SK-N-SH (cell line): ENCODE measurements around the gene ROPN1B. TPM values are rescaled to one million over a fixed set of nuclear protein-coding genes. Genes with fewer than 3 reads are reported as not detected.

Experiments
- CTCF ChIA-PET: fragments of 300-600, 350-600 bp; formaldehyde crosslinking; extraction: SDS; loops from one replicate; lab custom pipeline; 2021; lab: Yijun Ruan, JAX
- POLR2A ChIA-PET: fragments of 350-600 bp; sonication (Branson Sonifier 250); formaldehyde crosslinking; extraction: SDS; loops from one replicate; lab custom pipeline; 2020; ENCODE audit warnings: antibody characterized with exemption, inconsistent platforms; lab: Yijun Ruan, JAX
- DNase-seq: peaks from one replicate; pipeline ENCODE4 v3.0.0; 2012
- H2AFZ ChIP-seq: fragments of 200-600 bp; sonication (generic); 2 replicates; pipeline ENCODE4 v1.8.1; 2016; ENCODE audit warnings: antibody characterized with exemption, mild to moderate bottlenecking, low read depth
- H3F3A ChIP-seq: fragments of 200-600 bp; sonication (generic); replicated peaks from 2 replicates; pipeline ENCODE3; 2016; ENCODE audit warnings: antibody characterized with exemption, mild to moderate bottlenecking; ENCODE audit not compliant: insufficient read depth
- H3K27ac ChIP-seq, 2 experiments: fragments of 200-500 bp in 1 of 2; fragments of 200-600 bp in 1 of 2; sonication (Bioruptor generic) in 1 of 2; sonication (generic), shearing (Covaris generic) in 1 of 2; 2 replicates each; pipeline versions ENCODE4 v1.5.1 to v1.6.1; 2014 to 2016; ENCODE audit warnings: low read depth in 2 of 2, inconsistent platforms in 1 of 2, low read length in 1 of 2, mild to moderate bottlenecking in 1 of 2, mixed read lengths in 1 of 2
- H3K27me3 ChIP-seq: fragments of 200-600 bp; sonication (generic), shearing (Covaris generic); 2 replicates; pipeline ENCODE4 v1.6.1; 2016; ENCODE audit warnings: mixed run types; ENCODE audit not compliant: insufficient read depth
- H3K36me3 ChIP-seq, 2 experiments: fragments of 200-500 bp in 1 of 2; fragments of 200-600 bp in 1 of 2; sonication (Bioruptor generic) in 1 of 2; sonication (generic) in 1 of 2; replicated peaks in 1 of 2; 2 replicates each; pipeline versions ENCODE3 to v1.5.1; 2014 to 2016; ENCODE audit warnings: low read length in 1 of 2, mild to moderate bottlenecking in 1 of 2; ENCODE audit not compliant: insufficient read depth in 2 of 2, control insufficient read depth in 1 of 2
- H3K4me1 ChIP-seq, 2 experiments: fragments of 200-500 bp in 1 of 2; fragments of 200-600 bp in 1 of 2; sonication (Bioruptor generic) in 1 of 2; sonication (generic), shearing (Covaris generic) in 1 of 2; 2 replicates each; pipeline versions ENCODE4 v1.5.1 to v1.6.1; 2014 to 2016; ENCODE audit warnings: low read depth in 1 of 2, low read length in 1 of 2, mixed run types in 1 of 2; ENCODE audit not compliant: insufficient read depth in 2 of 2, control insufficient read depth in 1 of 2
- H3K4me2 ChIP-seq: fragments of 200-600 bp; sonication (generic), shearing (Covaris generic); 2 replicates; pipeline ENCODE4 v1.6.1; 2017; ENCODE audit warnings: mixed run types
- H3K4me3 ChIP-seq, 2 experiments: fragments of 200-500 bp in 1 of 2; fragments of 200-600 bp in 1 of 2; sonication (Bioruptor generic) in 1 of 2; sonication (generic), shearing (Covaris generic) in 1 of 2; 2 replicates each; pipeline versions ENCODE4 v1.5.1 to v1.8.1; 2014 to 2016; ENCODE audit warnings: low read depth in 2 of 2, inconsistent platforms in 1 of 2, low read length in 1 of 2, mild to moderate bottlenecking in 1 of 2, mixed read lengths in 1 of 2, moderate library complexity in 1 of 2
- H3K79me2 ChIP-seq: fragments of 200-600 bp; sonication (generic); 2 replicates; pipeline ENCODE4 v1.8.1; 2017; ENCODE audit warnings: mild to moderate bottlenecking; ENCODE audit not compliant: insufficient read depth
- H3K9ac ChIP-seq: fragments of 200-600 bp; sonication (generic); 2 replicates; pipeline ENCODE4 v1.6.1; 2017; ENCODE audit warnings: mixed run types
- H3K9me2 ChIP-seq: fragments of 200-600 bp; sonication (generic); 2 replicates; pipeline ENCODE4 v1.6.1; 2017; ENCODE audit warnings: mixed run types
- H3K9me3 ChIP-seq: fragments of 200-600 bp; sonication (generic); 2 replicates; pipeline ENCODE4 v1.6.1; 2017; ENCODE audit warnings: mixed run types, mild to moderate bottlenecking, moderate library complexity
- H4K20me1 ChIP-seq: fragments of 200-600 bp; sonication (generic); 2 replicates; pipeline ENCODE4 v1.6.1; 2017; ENCODE audit warnings: mild to moderate bottlenecking, mixed run types; ENCODE audit not compliant: insufficient read depth
- CHD2 ChIP-seq: fragments of 150-350 bp; IDR thresholded peaks from 2 replicates; pipeline ENCODE4 v1.6.1; 2018; ENCODE audit warnings: low read length; ENCODE audit not compliant: partially characterized antibody
- CTCF ChIP-seq: fragments of 200-600 bp; sonication (generic); IDR thresholded peaks from 2 replicates; pipeline ENCODE4 v1.6.1; 2017; ENCODE audit warnings: antibody characterized with exemption, mild to moderate bottlenecking, moderate library complexity
- ELF1 ChIP-seq: IDR thresholded peaks from 2 replicates; pipeline ENCODE4 v1.4.0; 2012
- EP300 ChIP-seq, 2 experiments: IDR thresholded peaks; 2 replicates each; pipeline versions ENCODE4 v1.4.0 to v1.6.1; 2012; ENCODE audit warnings: borderline replicate concordance in 1 of 2, low read depth in 1 of 2, low read length in 1 of 2
- FOXJ3 ChIP-seq: sonication (generic); formaldehyde crosslinking; IDR thresholded peaks from 2 replicates; pipeline ENCODE4 v1.5.1; 2020; ENCODE audit warnings: mild to moderate bottlenecking, missing genetic modification reagents
- GABPA ChIP-seq: IDR thresholded peaks from 2 replicates; pipeline ENCODE4 v1.4.0; 2012; ENCODE audit warnings: low read depth, mild to moderate bottlenecking
- IRF3 ChIP-seq: fragments of 150-350 bp; IDR thresholded peaks from 2 replicates; pipeline ENCODE4 v1.6.1; 2016; ENCODE audit warnings: mild to moderate bottlenecking, low read depth, low read length
- MEF2A ChIP-seq: IDR thresholded peaks from 2 replicates; pipeline ENCODE4 v1.4.0; 2012; ENCODE audit warnings: low read depth, borderline replicate concordance
- MXI1 ChIP-seq: IDR thresholded peaks from 2 replicates; pipeline ENCODE4 v1.6.1; 2012; ENCODE audit warnings: mild to moderate bottlenecking, low read depth, low read length, improper control_type of control experiment
- RAD21 ChIP-seq: IDR thresholded peaks from 2 replicates; pipeline ENCODE4 v1.6.1; 2012; ENCODE audit warnings: mild to moderate bottlenecking, low read length
- RCOR1 ChIP-seq: fragments of 150-350 bp; IDR thresholded peaks from 2 replicates; pipeline ENCODE4 v1.6.1; 2017; ENCODE audit warnings: antibody characterized with exemption, low read length
- REST ChIP-seq: IDR thresholded peaks from 2 replicates; pipeline ENCODE4 v1.6.1; 2012; ENCODE audit warnings: mild to moderate bottlenecking, low read depth, low read length, moderate library complexity
- RFX5 ChIP-seq: IDR thresholded peaks from 2 replicates; pipeline ENCODE4 v1.6.1; 2012; ENCODE audit warnings: mild to moderate bottlenecking, improper control_type of control experiment, low read length
- RXRA ChIP-seq: IDR thresholded peaks from 2 replicates; pipeline ENCODE4 v1.4.0; 2012; ENCODE audit warnings: low read depth, mild to moderate bottlenecking, borderline replicate concordance
- SIN3A ChIP-seq: IDR thresholded peaks from 2 replicates; pipeline ENCODE4 v1.6.1; 2012; ENCODE audit warnings: low read depth, mild to moderate bottlenecking, low read length, moderate library complexity, borderline replicate concordance
- TCF12 ChIP-seq: IDR thresholded peaks from 2 replicates; pipeline ENCODE4 v1.4.0; 2012
- ZBTB33 ChIP-seq: IDR thresholded peaks from 2 replicates; pipeline ENCODE4 v1.4.0; 2012; ENCODE audit warnings: low read depth, borderline replicate concordance
- WGBS: methylation state at CpG from one replicate; pipeline ENCODE4 v1.1.6; 2017; ENCODE audit warnings: low lambda C conversion rate; 5-methylcytosine and 5-hydroxymethylcytosine counted together
- polyA plus RNA-seq, 3 experiments: library from polyadenylated mRNA; depleted of rRNA; stranded (reverse); fragments of >200 nt; gene quantifications; 2 replicates each; pipeline ENCODE4 v1.2.3, GENCODE V29; 2012

The ROPN1B gene
- polyA plus RNA-seq, 1 of the 3 experiments (the other 2 are of a cell fraction), result not detected

- DNase-seq, result peak; percentile 13
Observed at GRCh38 chr3:125960066-125960424, 8.9 kb upstream of the ROPN1B start.

More at GRCh38 chr3:125960066-125960424, 8.9 kb upstream of the ROPN1B start:
- Histone ChIP-seq H4K20me1 (no peaks in the 10 kb centered on the region), H3K4me1 (no peaks in the 10 kb centered on the region), H3K9me2 (no peaks in the 10 kb centered on the region), H3K4me3 (no peak overlapping the region), H3K9ac (no peak overlapping the region), H3K36me3 (no peaks in the 10 kb centered on the region), H3F3A (no peaks in the 10 kb centered on the region), H3K4me2 (no peak overlapping the region), H2AFZ (no peak overlapping the region), H3K9me3 (no peaks in the 10 kb centered on the region), H3K79me2 (no peaks in the 10 kb centered on the region), H3K27ac (no peak overlapping the region), H3K27me3 (no peaks in the 10 kb centered on the region)
- CTCF ChIA-PET, result interaction anchor here (1.0 kb wide), 1 partner anchor 12 kb away, joined by 3 read pairs; no protein-coding TSS in a partner anchor
- POLR2A ChIA-PET, result no interaction called here
- 25% methylated on average over 1 of the region's 14 CpGs for WGBS
- TF ChIP-seq ZBTB33, result no peak
- no peak for TF ChIP-seq ELF1
- TF ChIP-seq RXRA, result no peak
- no peak for TF ChIP-seq GABPA
- no peak for TF ChIP-seq CTCF
- TF ChIP-seq TCF12, result no peak
- no peak for TF ChIP-seq IRF3
- no peak for TF ChIP-seq RCOR1
- no peak for TF ChIP-seq CHD2
- TF ChIP-seq RFX5, result no peak
- TF ChIP-seq MXI1, result no peak
- no peak for TF ChIP-seq RAD21
- no peak for TF ChIP-seq MEF2A
- no peak for TF ChIP-seq EP300 (IDR thresholded peaks at IDR 0.05; ENCODE audit: borderline replicate concordance in 1 of 2, low read depth in 1 of 2, low read length in 1 of 2)
- no peak for TF ChIP-seq REST
- TF ChIP-seq FOXJ3 (CRISPR knock-in tag), result no peak
- TF ChIP-seq SIN3A, result no peak
